GM12878 (cell line): ENCODE results near the gene TRAF7. TPM values are rescaled to one million over a fixed set of nuclear protein-coding genes. Genes with fewer than 3 reads are reported as not detected.

Source experiments
- ATAC-seq: fragments of 200-7000 bp; cut with Tn5 transposase; 3 replicates; pipeline ENCODE4 v1.9.1; 2020; ENCODE audit warnings: mild to moderate bottlenecking, moderate library complexity
- BruUV-seq: library from RNA; stranded (reverse); fragments of 400-500 nt; replicated peaks from 2 replicates; lab custom pipeline; 2021; lab: Mats Ljungman, UMichigan
- CTCF ChIA-PET: fragments of 300-600 bp; sonication (Branson Sonifier 250); formaldehyde crosslinking; extraction: SDS; loops from one replicate; lab custom pipeline; 2021; ENCODE audit warnings: inconsistent platforms; lab: Yijun Ruan, JAX
- POLR2A ChIA-PET: fragments of 350-600 bp; formaldehyde crosslinking; extraction: SDS; loops from one replicate; lab custom pipeline; 2021; ENCODE audit warnings: inconsistent platforms; lab: Charles Lee
- RAD21 ChIA-PET: fragments of 300-600 bp; sonication (Branson Sonifier 250); formaldehyde crosslinking; loops from one replicate; lab custom pipeline; 2023; ENCODE audit warnings: antibody characterized with exemption; ENCODE audit not compliant: unreplicated experiment; lab: Charles Lee
- SMC1A ChIA-PET: fragments of 300-600 bp; sonication (Branson Sonifier 250); formaldehyde crosslinking; loops from one replicate; lab custom pipeline; 2023; ENCODE audit not compliant: unreplicated experiment, uncharacterized antibody; lab: Charles Lee
- DNase-seq: peaks from one replicate; pipeline ENCODE4 v3.0.0-alpha.2; 2011; ENCODE audit warnings: low read depth, low spot score
- FAIRE-seq: peaks from 3 replicates; lab custom pipeline; 2011; peaks lifted over from hg19 to GRCh38; lab: Jason Lieb, UNC
- H2AFZ ChIP-seq: 2 replicates; pipeline ENCODE4 v1.6.0; 2011; ENCODE audit warnings: low read depth, low read length, control low read depth; ENCODE audit not compliant: control insufficient read depth
- H3K27ac ChIP-seq: 2 replicates; pipeline ENCODE4 v1.5.1; 2011; ENCODE audit warnings: control low read depth; ENCODE audit not compliant: control insufficient read depth, insufficient read depth
- H3K27me3 ChIP-seq, 2 experiments: replicated peaks in 1 of 2; 2 replicates each; pipeline versions ENCODE4 v1.6.0 to v1.6.1; 2011; ENCODE audit warnings: low read length in 1 of 2; ENCODE audit not compliant: control insufficient read depth in 2 of 2, insufficient read depth in 2 of 2
- H3K36me3 ChIP-seq, 2 experiments: 2 replicates each; pipeline ENCODE4 v1.5.1; 2011; ENCODE audit warnings: low read length in 1 of 2; ENCODE audit not compliant: control insufficient read depth in 2 of 2, insufficient read depth in 2 of 2
- H3K4me1 ChIP-seq: 2 replicates; pipeline ENCODE4 v1.6.1; 2011; ENCODE audit warnings: mild to moderate bottlenecking, low read length, moderate library complexity, mixed read lengths; ENCODE audit not compliant: control insufficient read depth, insufficient read depth
- H3K4me2 ChIP-seq: 2 replicates; pipeline ENCODE4 v1.6.0; 2011; ENCODE audit warnings: control low read depth; ENCODE audit not compliant: control insufficient read depth, insufficient read depth
- H3K4me3 ChIP-seq: fragments of 200-600 bp; sonication (generic); 2 replicates; pipeline ENCODE4 v1.5.1; 2016
- H3K79me2 ChIP-seq: 2 replicates; pipeline ENCODE4 v1.6.0; 2011; ENCODE audit warnings: low read length; ENCODE audit not compliant: control insufficient read depth, insufficient read depth
- H3K9ac ChIP-seq: 2 replicates; pipeline ENCODE4 v1.8.0; 2011; ENCODE audit warnings: low read length, control low read depth, mixed read lengths; ENCODE audit not compliant: control insufficient read depth, insufficient read depth
- H3K9me3 ChIP-seq: replicated peaks from 3 replicates; pipeline ENCODE4 v1.5.1; 2011; ENCODE audit warnings: mild to moderate bottlenecking, low read length; ENCODE audit not compliant: control insufficient read depth, insufficient read depth
- H4K20me1 ChIP-seq: 2 replicates; pipeline ENCODE4 v1.6.0; 2011; ENCODE audit not compliant: control insufficient read depth, insufficient read depth
- GATAD2B ChIP-seq: fragments of 450-650 bp; conservative IDR thresholded peaks from 2 replicates; pipeline ENCODE4 v1.6.1; 2017; ENCODE audit warnings: low read depth, mild to moderate bottlenecking, moderate library complexity
- HCFC1 ChIP-seq: fragments of 150-350 bp; IDR thresholded peaks from 2 replicates; pipeline ENCODE4 v1.6.1; 2014; ENCODE audit warnings: low read length
- POU2F2 ChIP-seq: IDR thresholded peaks from 3 replicates; pipeline ENCODE4 v1.6.1; 2011; ENCODE audit warnings: low read depth, mild to moderate bottlenecking, low read length, borderline replicate concordance
- SREBF2 ChIP-seq: IDR thresholded peaks from 2 replicates; pipeline ENCODE4 v1.6.1; 2012; ENCODE audit warnings: mild to moderate bottlenecking, low read length
- SUPT20H ChIP-seq: IDR thresholded peaks from 2 replicates; pipeline ENCODE4 v1.6.1; 2011; ENCODE audit warnings: low read depth, mild to moderate bottlenecking, low read length, moderate library complexity, borderline replicate concordance; ENCODE audit not compliant: control insufficient read depth
- YBX1 ChIP-seq: fragments of 450-650 bp; IDR thresholded peaks from 2 replicates; pipeline ENCODE4 v1.6.1; 2016; ENCODE audit warnings: antibody characterized with exemption
- ZSCAN29 ChIP-seq: fragments of 450-650 bp; IDR thresholded peaks from 2 replicates; pipeline ENCODE4 v1.6.1; 2017; ENCODE audit warnings: mild to moderate bottlenecking, moderate library complexity
- WGBS: methylation state at CpG from one replicate; pipeline ENCODE4 v1.1.6; 2016; ENCODE audit warnings: low lambda C conversion rate; ENCODE audit not compliant: insufficient replicate concordance, insufficient coverage; ENCODE audit errors: missing lambda C conversion rate; 5-methylcytosine and 5-hydroxymethylcytosine counted together
- in situ Hi-C: fragments of 300-500 bp; cut with MboI; formaldehyde crosslinking; loops from 9 replicates; pipeline ENCODE4 v1.14.3; 2018; ENCODE audit warnings: mixed read lengths
- intact Hi-C: fragments of 100-400 bp; cut with micrococcal nuclease; formaldehyde crosslinking; loops from one replicate; pipeline ENCODE4 v1.14.2; 2022; ENCODE audit not compliant: unreplicated experiment
- polyA plus RNA-seq, 11 experiments: library from polyadenylated mRNA; depleted of rRNA in 4 of 11; unstranded in 6 of 11; stranded (reverse) in 5 of 11; fragments of >200 nt; fragmentation: Nextera tagmentation in 4 of 11; fragmentation: Illumina TruSeq in 1 of 11; extraction: Ambion mirVana in 4 of 11; extraction: Trizol in 1 of 11; gene quantifications; 1 replicate in 1 of 11; 2 replicates in 10 of 11; pipeline versions ENCODE4 v1.2.1 to v1.2.3, GENCODE V29; 2011 to 2016; ENCODE audit warnings: inconsistent platforms in 2 of 11, missing spikeins in 2 of 11, low read depth in 1 of 11
- total RNA-seq, 4 experiments: library from RNA; depleted of rRNA in 3 of 4; stranded (reverse); fragments of >200 nt in 3 of 4; fragmentation: Illumina TruSeq in 1 of 4; extraction: Trizol in 1 of 4; gene quantifications; 2 replicates each; pipeline versions ENCODE4 v1.2.1 to v1.2.3, GENCODE V29; 2013 to 2021
- TF ChIP-seq, protein P1 (sequence below): IDR thresholded peaks from 2 replicates; pipeline ENCODE4 v1.6.1; 2012; ENCODE audit warnings: improper control_type of control experiment, low read depth, low read length; ENCODE audit not compliant: insufficient replicate concordance

Gene TRAF7
- total and polyA plus RNA-seq, 10 of the 15 experiments (the other 5 are each of a cell fraction or from before 2014, with no cell fraction given), result 0.61 to 87.0 (median 30.0) TPM

DNA sequence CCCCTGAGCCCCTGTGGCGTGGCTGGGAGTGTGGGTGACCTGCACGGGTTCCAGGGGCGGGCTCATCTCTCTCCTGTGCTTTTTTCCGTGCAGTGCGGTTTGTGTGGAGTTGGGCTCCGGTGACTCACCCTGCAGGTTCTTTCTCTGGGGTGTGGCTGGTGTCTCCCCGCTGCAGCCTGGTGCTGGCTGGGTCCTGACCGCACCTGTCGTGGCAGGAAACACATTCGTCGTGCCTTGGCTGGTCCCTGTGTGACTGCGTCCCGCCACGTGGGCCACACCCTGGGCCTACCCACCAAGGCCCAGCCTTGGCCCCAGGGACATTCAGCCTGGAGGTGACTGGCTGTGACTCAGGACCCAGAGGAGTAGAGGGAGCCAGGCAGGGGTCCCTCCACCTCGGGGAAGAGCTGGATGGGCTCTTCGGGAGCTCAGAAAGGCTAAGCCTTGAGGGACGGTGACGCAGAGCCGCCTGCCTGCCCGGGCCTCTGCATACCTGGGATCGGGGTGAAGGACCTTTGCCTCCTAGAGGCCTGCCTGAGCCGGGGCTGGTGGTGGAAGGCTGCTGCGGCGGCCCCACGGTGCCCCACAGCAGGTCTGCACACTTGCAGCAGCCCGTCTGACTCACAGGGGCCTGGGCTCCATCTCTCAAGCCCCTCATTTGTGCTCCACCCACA lies 7.8 kb downstream of the TRAF7 start:
- no peak for FAIRE-seq
- CTCF ChIA-PET, result no interaction called here

More for the DNA sequence above, 7.8 kb downstream of the TRAF7 start:
- RAD21 ChIA-PET, result no interaction called here
- Histone ChIP-seq H3K4me2 (no peak overlapping the region), H4K20me1 (no peaks in the 10 kb centered on the region), H3K9ac (no peak overlapping the region), H3K79me2 (peaks cover 46% of the 10 kb centered on the region), H3K9me3 (no peaks in the 10 kb centered on the region; the same call in 2 of the 3 replicates), H3K27me3 (no peaks in the 10 kb centered on the region), H3K4me3 (no peak overlapping the region), H3K36me3 (peaks cover 6 to 21% of the 10 kb centered on the region in 2 experiments; a peak in 3 of 4 replicates), H3K27ac (no peak overlapping the region), H2AFZ (no peak overlapping the region), H3K4me1 (peaks cover 12% of the 10 kb centered on the region)
- intact Hi-C loops, result no loop called here
- in situ Hi-C loops, result no loop called here
- TF ChIP-seq GATAD2B (no peak), SUPT20H (no peak), HCFC1 (no peak), ZSCAN29 (no peak), YBX1 (no peak), POU2F2 (no peak), SREBF2 (no peak)
- TF ChIP-seq, protein P1, sequence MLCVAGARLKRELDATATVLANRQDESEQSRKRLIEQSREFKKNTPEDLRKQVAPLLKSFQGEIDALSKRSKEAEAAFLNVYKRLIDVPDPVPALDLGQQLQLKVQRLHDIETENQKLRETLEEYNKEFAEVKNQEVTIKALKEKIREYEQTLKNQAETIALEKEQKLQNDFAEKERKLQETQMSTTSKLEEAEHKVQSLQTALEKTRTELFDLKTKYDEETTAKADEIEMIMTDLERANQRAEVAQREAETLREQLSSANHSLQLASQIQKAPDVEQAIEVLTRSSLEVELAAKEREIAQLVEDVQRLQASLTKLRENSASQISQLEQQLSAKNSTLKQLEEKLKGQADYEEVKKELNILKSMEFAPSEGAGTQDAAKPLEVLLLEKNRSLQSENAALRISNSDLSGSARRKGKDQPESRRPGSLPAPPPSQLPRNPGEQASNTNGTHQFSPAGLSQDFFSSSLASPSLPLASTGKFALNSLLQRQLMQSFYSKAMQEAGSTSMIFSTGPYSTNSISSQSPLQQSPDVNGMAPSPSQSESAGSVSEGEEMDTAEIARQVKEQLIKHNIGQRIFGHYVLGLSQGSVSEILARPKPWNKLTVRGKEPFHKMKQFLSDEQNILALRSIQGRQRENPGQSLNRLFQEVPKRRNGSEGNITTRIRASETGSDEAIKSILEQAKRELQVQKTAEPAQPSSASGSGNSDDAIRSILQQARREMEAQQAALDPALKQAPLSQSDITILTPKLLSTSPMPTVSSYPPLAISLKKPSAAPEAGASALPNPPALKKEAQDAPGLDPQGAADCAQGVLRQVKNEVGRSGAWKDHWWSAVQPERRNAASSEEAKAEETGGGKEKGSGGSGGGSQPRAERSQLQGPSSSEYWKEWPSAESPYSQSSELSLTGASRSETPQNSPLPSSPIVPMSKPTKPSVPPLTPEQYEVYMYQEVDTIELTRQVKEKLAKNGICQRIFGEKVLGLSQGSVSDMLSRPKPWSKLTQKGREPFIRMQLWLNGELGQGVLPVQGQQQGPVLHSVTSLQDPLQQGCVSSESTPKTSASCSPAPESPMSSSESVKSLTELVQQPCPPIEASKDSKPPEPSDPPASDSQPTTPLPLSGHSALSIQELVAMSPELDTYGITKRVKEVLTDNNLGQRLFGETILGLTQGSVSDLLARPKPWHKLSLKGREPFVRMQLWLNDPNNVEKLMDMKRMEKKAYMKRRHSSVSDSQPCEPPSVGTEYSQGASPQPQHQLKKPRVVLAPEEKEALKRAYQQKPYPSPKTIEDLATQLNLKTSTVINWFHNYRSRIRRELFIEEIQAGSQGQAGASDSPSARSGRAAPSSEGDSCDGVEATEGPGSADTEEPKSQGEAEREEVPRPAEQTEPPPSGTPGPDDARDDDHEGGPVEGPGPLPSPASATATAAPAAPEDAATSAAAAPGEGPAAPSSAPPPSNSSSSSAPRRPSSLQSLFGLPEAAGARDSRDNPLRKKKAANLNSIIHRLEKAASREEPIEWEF, result no peak
- DNase-seq (no peak), ATAC-seq (no peak)
- no TSS peak for BruUV-seq
- SMC1A ChIA-PET, result no interaction called here
- 98% methylated on average over 26 of the region's 26 CpGs for WGBS
- POLR2A ChIA-PET, result no interaction called here
